HG02840 (cell line): ENCODE data around the gene CRYAB.
"Not testable (repeated sequence)": the region's sequence is repeated elsewhere in the genome, so short reads cannot be mapped to it uniquely, and the experiment has no call there.

Experiments used
- ATAC-seq: cut with Tn5 transposase; IDR thresholded peaks from one replicate; pipeline ENCODE4 v1.9.1; 2021; ENCODE audit warnings: mild to moderate bottlenecking, moderate library complexity, moderate number of reproducible peaks; ENCODE audit not compliant: unreplicated experiment, low FRiP score

CRYAB gene

GRCh38 chr11:111910676-111911562 is 651 bp downstream of the CRYAB start:
- no peak for ATAC-seq

DNA sequence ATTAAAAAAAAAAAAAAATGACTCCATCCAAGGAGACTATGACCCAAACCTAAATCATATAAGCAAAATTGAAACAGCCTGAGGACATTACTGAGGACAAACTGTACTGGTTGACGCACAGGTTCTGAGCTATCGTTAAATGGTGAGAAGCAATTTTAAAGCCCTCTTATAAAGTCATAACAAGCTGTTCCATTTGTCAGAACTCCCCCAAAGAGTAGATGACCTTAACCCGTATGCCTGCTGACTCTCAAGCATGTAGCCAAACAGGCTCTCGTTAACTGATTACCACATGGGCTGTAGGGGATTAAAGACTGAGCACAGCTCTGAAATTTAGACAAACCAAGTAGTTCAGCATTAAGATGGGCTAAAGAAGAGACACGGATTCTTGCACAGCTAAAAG is 2.2 kb downstream of the CRYAB start:
- ATAC-seq: no peak

DNA sequence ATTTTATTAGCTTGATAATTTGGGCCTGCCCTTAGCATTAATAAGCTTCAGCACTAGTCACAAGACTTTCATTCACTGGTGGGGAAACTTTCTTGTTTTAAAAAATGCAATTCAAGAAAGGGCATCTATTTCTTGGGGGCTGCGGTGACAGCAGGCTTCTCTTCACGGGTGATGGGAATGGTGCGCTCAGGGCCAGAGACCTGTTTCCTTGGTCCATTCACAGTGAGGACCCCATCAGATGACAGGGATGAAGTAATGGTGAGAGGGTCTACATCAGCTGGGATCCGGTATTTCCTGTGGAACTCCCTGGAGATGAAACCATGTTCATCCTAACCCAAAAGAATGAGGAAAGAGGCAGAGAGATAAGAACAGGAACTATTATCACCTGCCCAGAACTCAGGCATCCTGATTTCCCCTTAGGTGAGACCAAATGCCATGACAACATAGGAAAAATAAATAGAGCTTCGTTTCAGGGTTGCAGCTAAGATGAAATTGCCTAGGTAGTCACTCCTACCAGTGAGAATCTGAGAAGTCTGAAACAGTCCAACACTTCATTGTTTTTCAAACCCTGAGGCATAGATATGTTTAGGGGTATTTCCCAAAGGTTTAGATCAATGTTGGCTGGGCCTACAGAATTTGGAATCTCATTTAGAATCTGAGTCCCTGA is 2.8 kb downstream of the CRYAB start:
- ATAC-seq: no peak

DNA sequence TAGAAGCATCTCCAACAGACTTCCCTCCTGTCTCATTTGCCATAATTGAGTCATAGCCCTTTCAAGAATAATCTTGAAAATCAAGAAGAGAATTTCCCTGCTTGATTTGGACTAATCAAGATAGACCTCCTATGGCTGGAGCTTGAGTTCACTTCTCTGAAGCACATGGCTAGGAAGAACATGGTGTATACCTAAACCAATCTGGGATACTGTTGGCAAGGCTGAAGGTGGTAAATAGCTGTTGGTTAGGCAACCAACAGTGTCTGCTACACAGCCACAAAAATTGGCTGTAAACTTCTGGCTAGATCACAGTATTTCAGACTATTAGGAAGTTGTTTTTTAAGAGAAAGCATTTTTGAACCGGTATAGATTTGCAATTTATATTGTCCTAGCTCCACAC is 4.9 kb downstream of the CRYAB start:
- no peak for ATAC-seq

GRCh38 chr11:111905411-111905810 is 6.2 kb downstream of the CRYAB start:
- no peak for ATAC-seq

DNA sequence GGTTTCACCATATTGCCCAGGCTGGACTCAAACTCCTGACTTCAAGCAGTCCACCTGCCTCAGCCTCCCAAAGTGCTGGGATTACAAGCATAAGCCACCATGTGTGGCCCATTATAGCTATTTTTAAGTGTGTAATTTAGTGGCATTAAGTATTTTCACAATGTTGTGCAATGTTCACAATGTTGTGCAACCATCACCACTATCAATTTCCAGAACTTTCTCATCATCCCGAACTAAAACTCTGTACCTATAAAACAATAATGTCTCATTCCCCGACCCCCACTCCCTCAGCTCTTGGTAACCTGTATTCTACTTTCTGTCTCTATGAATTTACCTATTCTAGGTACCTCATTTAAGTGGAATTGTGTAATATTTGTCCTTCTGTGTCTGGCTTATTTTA is 24.7 kb downstream of the CRYAB start:
- ATAC-seq: no peak

- ATAC-seq: no peak
Observed at GRCh38 chr11:111886032-111886431, 25.5 kb downstream of the CRYAB start.

GRCh38 chr11:111885053-111885452 is 26.5 kb downstream of the CRYAB start:
- not testable (repeated sequence) for ATAC-seq

DNA sequence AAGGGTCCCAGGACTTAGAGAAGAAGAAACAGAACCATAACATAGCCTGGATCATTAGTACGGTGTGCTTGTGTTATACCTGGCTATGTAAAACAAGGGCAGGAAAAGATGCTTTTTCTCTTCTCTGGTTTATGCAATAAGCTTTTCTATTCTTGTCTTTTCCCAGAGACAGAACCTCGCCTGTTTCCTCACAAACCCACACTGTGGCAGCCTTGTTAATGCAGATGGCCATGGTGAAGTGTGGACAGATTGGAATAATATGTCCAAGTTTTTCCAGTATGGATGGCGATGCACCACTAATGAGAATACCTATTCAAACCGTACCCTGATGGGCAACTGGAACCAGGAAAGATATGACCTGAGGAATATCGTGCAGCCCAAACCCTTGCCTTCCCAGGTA is 29.4 kb downstream of the CRYAB start:
- no peak for ATAC-seq

- ATAC-seq: no peak
Observed at GRCh38 chr11:111879637-111879960, 32.0 kb downstream of the CRYAB start.

DNA sequence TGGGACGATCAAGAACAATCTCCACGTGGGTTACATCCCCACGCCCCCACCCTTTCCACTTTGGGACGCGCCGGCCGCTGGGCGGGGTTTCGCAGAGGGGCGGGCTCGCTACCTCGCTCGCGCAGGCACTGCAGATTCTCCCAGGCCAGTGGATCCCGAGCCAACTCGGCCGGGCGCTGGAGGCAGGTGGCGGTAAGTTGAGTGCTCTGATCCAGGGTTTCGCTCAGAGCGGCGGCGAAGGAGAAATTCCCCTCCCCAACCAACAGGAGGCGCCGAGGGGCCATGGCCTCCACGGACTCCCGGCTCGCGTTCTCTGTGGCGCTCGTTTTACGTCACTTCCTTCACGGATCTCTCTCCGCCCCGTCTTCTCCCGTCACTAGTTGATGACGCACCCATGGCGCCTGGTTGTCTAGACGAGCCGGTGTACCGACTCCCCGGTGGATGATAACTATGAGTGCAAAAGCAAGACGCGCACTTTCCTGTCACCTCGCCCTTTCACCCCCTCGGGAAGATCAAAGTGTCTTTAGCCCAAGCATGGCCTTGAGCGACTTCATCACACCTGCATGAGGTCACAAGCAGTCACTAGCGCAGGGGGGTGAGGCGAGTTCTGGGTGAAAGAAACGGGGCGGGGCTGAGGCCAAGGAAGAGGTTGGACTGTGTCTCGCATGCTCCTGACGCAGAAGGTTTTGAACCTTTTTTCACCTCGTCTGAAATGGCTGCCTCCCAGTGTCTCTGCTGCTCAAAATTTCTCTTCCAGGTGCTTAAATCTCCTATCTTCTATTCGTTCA is 32.5 kb downstream of the CRYAB start, which contains the start of the genes CFAP68 and FDXACB1:
TSS of gene CFAP68 (plus strand) at position 693 of the 788 bp plus-strand sequence. CDS start at position 713, 20 bp downstream.
TSS of gene FDXACB1 (minus strand) at position 317 of the 788 bp plus-strand sequence. CDS start at position 284, 33 bp downstream.
- ATAC-seq: peak; percentile 93

- peak; percentile 4 for ATAC-seq
Observed at GRCh38 chr11:111878385-111878848, 33.2 kb downstream of the CRYAB start.

GRCh38 chr11:111871693-111872161 is 39.8 kb downstream of the CRYAB start:
- no peak for ATAC-seq

- peak; percentile 82 for ATAC-seq
Observed at GRCh38 chr11:111870886-111871692, 40.5 kb downstream of the CRYAB start, which contains the start of gene ALG9. Gene ALG9 (minus strand): TSS chr11:111871581. CDS start chr11:111871482, 99 bp downstream.

- ATAC-seq: no peak
Observed at GRCh38 chr11:111870522-111870885, 41.1 kb downstream of the CRYAB start.

- no peak for ATAC-seq
Observed at GRCh38 chr11:111870113-111870512, 41.5 kb downstream of the CRYAB start.

GRCh38 chr11:111860257-111860656 is 51.3 kb downstream of the CRYAB start:
- no peak for ATAC-seq
